ENCODE measurements around the gene ATXN2. TPM values are rescaled to one million over a fixed set of nuclear protein-coding genes. Genes with fewer than 3 reads are reported as not detected.

The ATXN2 gene, protein sequence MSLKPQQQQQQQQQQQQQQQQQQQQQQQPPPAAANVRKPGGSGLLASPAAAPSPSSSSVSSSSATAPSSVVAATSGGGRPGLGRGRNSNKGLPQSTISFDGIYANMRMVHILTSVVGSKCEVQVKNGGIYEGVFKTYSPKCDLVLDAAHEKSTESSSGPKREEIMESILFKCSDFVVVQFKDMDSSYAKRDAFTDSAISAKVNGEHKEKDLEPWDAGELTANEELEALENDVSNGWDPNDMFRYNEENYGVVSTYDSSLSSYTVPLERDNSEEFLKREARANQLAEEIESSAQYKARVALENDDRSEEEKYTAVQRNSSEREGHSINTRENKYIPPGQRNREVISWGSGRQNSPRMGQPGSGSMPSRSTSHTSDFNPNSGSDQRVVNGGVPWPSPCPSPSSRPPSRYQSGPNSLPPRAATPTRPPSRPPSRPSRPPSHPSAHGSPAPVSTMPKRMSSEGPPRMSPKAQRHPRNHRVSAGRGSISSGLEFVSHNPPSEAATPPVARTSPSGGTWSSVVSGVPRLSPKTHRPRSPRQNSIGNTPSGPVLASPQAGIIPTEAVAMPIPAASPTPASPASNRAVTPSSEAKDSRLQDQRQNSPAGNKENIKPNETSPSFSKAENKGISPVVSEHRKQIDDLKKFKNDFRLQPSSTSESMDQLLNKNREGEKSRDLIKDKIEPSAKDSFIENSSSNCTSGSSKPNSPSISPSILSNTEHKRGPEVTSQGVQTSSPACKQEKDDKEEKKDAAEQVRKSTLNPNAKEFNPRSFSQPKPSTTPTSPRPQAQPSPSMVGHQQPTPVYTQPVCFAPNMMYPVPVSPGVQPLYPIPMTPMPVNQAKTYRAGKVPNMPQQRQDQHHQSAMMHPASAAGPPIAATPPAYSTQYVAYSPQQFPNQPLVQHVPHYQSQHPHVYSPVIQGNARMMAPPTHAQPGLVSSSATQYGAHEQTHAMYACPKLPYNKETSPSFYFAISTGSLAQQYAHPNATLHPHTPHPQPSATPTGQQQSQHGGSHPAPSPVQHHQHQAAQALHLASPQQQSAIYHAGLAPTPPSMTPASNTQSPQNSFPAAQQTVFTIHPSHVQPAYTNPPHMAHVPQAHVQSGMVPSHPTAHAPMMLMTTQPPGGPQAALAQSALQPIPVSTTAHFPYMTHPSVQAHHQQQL
- total RNA-seq = 99.4 TPM

DNA sequence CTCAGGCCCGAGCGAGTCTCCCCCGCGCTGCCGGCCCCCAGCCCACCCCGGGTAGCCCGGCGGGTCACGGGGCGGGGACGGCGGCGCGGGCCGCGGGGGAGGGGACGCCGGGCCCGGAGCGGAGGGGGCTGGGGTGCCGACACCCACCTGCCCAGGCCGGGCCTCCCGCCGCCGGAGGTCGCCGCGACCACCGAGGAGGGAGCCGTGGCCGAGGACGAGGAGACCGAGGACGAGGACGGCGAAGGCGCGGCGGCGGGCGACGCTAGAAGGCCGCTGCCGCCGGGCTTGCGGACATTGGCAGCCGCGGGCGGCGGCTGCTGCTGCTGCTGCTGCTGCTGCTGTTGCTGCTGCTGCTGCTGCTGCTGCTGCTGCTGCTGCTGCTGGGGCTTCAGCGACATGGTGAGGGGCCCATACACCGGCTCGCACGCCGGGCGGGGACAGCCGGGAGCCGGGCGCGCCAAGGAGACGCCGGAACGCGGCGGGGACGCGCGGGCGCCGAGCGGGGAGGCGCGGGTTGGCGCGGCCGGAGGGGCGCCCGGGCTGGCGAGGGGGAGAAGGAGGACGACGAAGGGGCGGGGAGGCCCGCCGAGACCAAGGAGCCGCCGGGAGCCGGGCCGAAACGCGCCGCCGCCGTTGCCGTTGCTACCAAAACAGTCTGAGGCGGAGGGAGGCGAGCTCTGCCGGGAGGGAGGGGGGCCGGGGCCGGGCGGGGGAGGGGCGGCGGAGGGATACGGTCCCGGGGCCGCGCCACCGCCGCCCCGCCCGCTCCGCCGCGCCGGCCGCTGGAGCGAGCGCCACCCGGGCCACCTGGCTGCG is at the start of gene ATXN2:
ATXN2 (minus strand) TSS at position 679 of the 816 bp plus-strand sequence; CDS start at position 398, 281 bp downstream.

DNA sequence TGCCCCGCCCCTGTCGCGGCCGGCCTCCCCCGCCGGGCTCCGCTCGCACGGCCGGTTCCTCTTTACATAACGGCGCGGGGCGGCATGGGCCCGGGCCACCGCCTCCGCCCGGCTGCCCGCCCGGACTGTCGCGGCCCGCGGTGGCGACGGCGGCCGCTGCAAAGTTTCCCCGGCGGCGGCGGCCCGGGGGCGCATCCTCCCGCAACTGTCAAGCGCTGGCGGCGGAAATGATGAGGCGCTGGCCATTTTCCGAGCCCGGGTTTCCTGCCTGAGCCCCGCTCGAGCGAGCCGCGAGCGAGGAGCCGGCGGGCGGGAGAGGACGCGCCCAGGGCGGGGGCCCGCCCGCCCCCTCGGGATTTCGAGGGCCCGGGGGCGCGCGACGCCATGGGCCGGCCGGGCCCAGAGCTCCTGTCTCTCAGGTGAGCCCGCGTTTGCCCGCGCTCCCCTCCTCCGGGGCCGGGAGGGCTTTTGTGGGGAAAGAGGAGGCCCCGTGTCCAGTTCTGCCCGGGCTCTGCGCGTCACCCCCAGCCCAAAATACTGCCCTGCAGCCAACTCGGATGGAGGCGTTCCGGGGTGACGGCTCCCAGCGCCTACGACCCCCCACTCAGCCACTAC is 193.1 kb downstream of the ATXN2 start, which contains the start of gene SH2B3:
SH2B3 (plus strand) TSS at position 65 of the 615 bp plus-strand sequence. CDS start 12,223 bp downstream, outside the sequence.

Small RNAs within 50 kb of the gene (small RNA-seq; reads per million reads assigned to genes)
- not detected for gene RF00066

Other genes with a start within 250 kb of the ATXN2 start
- 5.8 TPM for gene PHETA1, start 230.2 kb downstream of the ATXN2 start, total RNA-seq
- gene SH2B3, start 193.4 kb downstream of the ATXN2 start, total RNA-seq = 6.0 TPM
- gene BRAP, start 86.6 kb upstream of the ATXN2 start, total RNA-seq = 23.3 TPM
- 22.8 TPM for gene ACAD10, start 86.7 kb upstream of the ATXN2 start, total RNA-seq
- 24.7 TPM for gene ALDH2, start 167.6 kb upstream of the ATXN2 start, total RNA-seq
- gene MAPKAPK5, start 242.9 kb upstream of the ATXN2 start, total RNA-seq = 32.1 TPM